Measurements from ENCODE around the gene ATP9A.

DNA sequence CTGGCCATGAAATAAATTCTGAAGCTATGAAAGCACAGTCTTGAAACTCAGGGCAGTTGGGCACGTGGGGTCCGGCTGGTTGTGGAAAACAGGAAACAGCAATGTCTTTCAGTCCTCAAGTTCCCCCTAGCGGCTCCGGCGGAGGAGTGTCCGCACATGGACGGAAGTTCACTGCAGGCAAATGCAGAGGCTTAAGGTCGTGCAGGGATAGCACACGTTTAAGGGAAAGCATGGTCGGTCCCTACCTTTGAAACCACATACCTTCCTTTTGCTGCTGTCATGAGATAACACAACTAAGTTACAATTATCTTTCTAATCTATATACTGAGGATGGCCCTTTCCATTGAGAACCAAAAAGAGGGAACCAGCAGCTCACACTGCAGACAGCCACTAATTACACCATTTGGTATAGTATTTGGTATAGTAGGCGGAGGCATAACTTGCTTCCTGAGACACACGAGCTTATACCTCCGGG lies 173.1 kb downstream of the ATP9A start:
- TF ChIP-seq POLR2AphosphoS5 (IDR thresholded peaks at IDR 0.05; ENCODE audit: low read length) (no peak), ZNF274 (IDR thresholded peaks at IDR 0.05; ENCODE audit: insufficient read depth, insufficient read length) (no peak), EP300 (IDR thresholded peaks at IDR 0.05; ENCODE audit: borderline replicate concordance in 1 of 2, control insufficient read depth in 1 of 2, low read depth in 2 of 2, low read length in 2 of 2) (peak in 1 of 2 experiments; percentile 29; a peak in 1 of 4 replicates), HDAC2 (IDR thresholded peaks at IDR 0.05) (no peak), TCF12 (IDR thresholded peaks at IDR 0.05; ENCODE audit: low read depth, low read length) (0 out of 2 replicates have a peak, but pooled peaks have one; percentile 20), ATF3 (IDR thresholded peaks at IDR 0.05; ENCODE audit: borderline replicate concordance, extremely low read depth, low read depth, low read length) (0 out of 2 replicates have a peak, but pooled peaks have one; percentile 36), GABPA (IDR thresholded peaks at IDR 0.05; ENCODE audit: low read depth) (no peak)

Measured in GM12878 (cell line).